Heart right ventricle (tissue), 16 donors: Measurements from ENCODE around the gene SESN1. TPM values are rescaled to one million over a fixed set of nuclear protein-coding genes. Genes with fewer than 3 reads are reported as not detected.
"Not testable (repeated sequence)": the region's sequence is repeated elsewhere in the genome, so short reads cannot be mapped to it uniquely, and the experiment has no call there.

Experiments
- ATAC-seq, 8 donors: fragments of 200-7000 bp; cut with Tn5 transposase; one replicate each; pipeline ENCODE4 v1.9.1; 2020; ENCODE audit warnings: mild to moderate bottlenecking in 8 of 8, moderate library complexity in 8 of 8, moderate number of reproducible peaks in 1 of 8
- DNase-seq, 2 donors: peaks; one replicate each; pipeline ENCODE4 v3.0.0-alpha.2; 2020
- H3K27ac ChIP-seq, 10 donors: fragments of 200-600 bp; sonication (generic) in 2 of 10; one replicate each; pipeline versions ENCODE4 v1.5.0 to v1.8.0; 2020 to 2022; ENCODE audit warnings: mild to moderate bottlenecking in 3 of 10
- H3K27me3 ChIP-seq, 7 donors: fragments of 200-600 bp; one replicate each; pipeline ENCODE4 v1.8.0; 2021 to 2022; ENCODE audit warnings: mild to moderate bottlenecking in 2 of 7
- H3K36me3 ChIP-seq, 9 donors: fragments of 200-600 bp; sonication (generic) in 1 of 9; one replicate each; pipeline versions ENCODE4 v1.5.0 to v1.8.0; 2020 to 2022; ENCODE audit warnings: mild to moderate bottlenecking in 2 of 9
- H3K4me1 ChIP-seq, 9 donors: fragments of 200-600 bp; sonication (generic) in 1 of 9; one replicate each; pipeline versions ENCODE4 v1.5.0 to v1.8.0; 2020 to 2022; ENCODE audit warnings: mild to moderate bottlenecking in 4 of 9
- H3K4me3 ChIP-seq, 10 donors: fragments of 200-600 bp; sonication (generic) in 2 of 10; one replicate each; pipeline versions ENCODE4 v1.5.0 to v1.8.0; 2020 to 2022; ENCODE audit warnings: mild to moderate bottlenecking in 7 of 10, moderate library complexity in 2 of 10
- H3K9me3 ChIP-seq, 11 donors: fragments of 200-600 bp in 10 of 11; sonication (generic) in 2 of 11; one replicate each; pipeline versions ENCODE4 v1.5.0 to v1.8.0; 2013 to 2022; ENCODE audit warnings: mild to moderate bottlenecking in 2 of 11, control low read depth in 1 of 11, moderate library complexity in 1 of 11
- CTCF ChIP-seq, 9 donors: fragments of 200-600 bp; sonication (generic) in 2 of 9; IDR thresholded peaks; one replicate each; pipeline versions ENCODE4 v1.5.0 to v1.8.0; 2021 to 2022; ENCODE audit warnings: antibody characterized with exemption in 9 of 9, mild to moderate bottlenecking in 5 of 9, moderate library complexity in 1 of 9
- WGBS, 2 donors: extraction: QIAGEN DNeasy Blood & Tissue Kit; methylation state at CpG; one replicate each; pipeline ENCODE4 v1.1.7; 2013; ENCODE audit warnings: inconsistent platforms in 1 of 2; 5-methylcytosine and 5-hydroxymethylcytosine counted together
- intact Hi-C, 10 donors: fragments of 100-400 bp; cut with DNase I; formaldehyde crosslinking; loops; one replicate each; pipeline versions ENCODE4 v1.11.1 to v1.14.2; 2022
- polyA plus RNA-seq, 2 donors: library from polyadenylated mRNA; stranded (reverse); fragments of 200-250 nt; gene quantifications; one replicate each; pipeline ENCODE4 v1.2.3, GENCODE V29; 2013
- total RNA-seq, 10 donors: library from RNA; stranded (reverse); fragmentation: NEBNext Ultra II Directional in 3 of 10; extraction: Animal tissue kit (Norgen Biotek cat#: 25700) in 3 of 10; gene quantifications; one replicate each; pipeline versions ENCODE4 v1.2.1 to v1.2.4, GENCODE V29; 2021 to 2023
- donor health status: Arrhythmogenic right ventricular cardiomyopathy.
- donor health status: ischemic (EF 13 %, LVEDD 7.1; RV severe dilation, severe dysfunction).
- donor health status: healthy with polysubstance abuse.
- donor health status: DM: no; HTN: yes; CAD: no.
- donor health status: DM: no; HTN: no; CAD: no.
- donor health status: ischemic (EF 25% LVEDD 6.9; RV normal size, moderate dysfunction).
- donor health status: ischemic (EF 25% LVEDD 5.7; RV mildly dilated, moderate dysfunction).
- donor health status: healthy.
- donor health status: DM: yes; HTN: yes; CAD: no.
- donor health status: Ischemic cardiomyopathy.
- donor health status: ischemic (EF 35%, LVEDD 5.7; RV mildly dilated, moderate dysfunction).
- donor health status: nonischemic (EF 11% LVEDD 7.7; RV severe dilation, severe dysfunction).
- donor health status: DM: yes; HTN: yes; CAD: no.
- donor health status: PGD.
- donor health status: ischemic (EF 29% LVEDD 5.4; RV normal size, mild dysfunction).
- donor health status: nonischemic (EF 23%, LVEDD 6.1; RV moderate dilation, normal function).

SESN1 gene
- total and polyA plus RNA-seq, 12 donors = 16.2 to 62.8 (median 37.7) TPM

- 69 to 72% methylated on average over 3 of the region's 3 CpGs for WGBS, 2 donors
- Histone ChIP-seq H3K4me3 (no peak overlapping the region), H3K36me3 (no peaks in the 10 kb centered on the region), H3K27ac (no peak overlapping the region), H3K27me3 (no peaks in the 10 kb centered on the region), H3K9me3 (no peaks in the 10 kb centered on the region), H3K4me1 (peaks cover 0 to 55% (median 29%) of the 10 kb centered on the region in 9 donors)
- DNase-seq = no peak
- intact Hi-C loops = no loop called here
- no peak for ATAC-seq
- TF ChIP-seq CTCF (IDR thresholded peaks at IDR 0.05) = no peak
Measured at GRCh38 chr6:109118871-109119354, 24.3 kb upstream of the SESN1 start.

DNA sequence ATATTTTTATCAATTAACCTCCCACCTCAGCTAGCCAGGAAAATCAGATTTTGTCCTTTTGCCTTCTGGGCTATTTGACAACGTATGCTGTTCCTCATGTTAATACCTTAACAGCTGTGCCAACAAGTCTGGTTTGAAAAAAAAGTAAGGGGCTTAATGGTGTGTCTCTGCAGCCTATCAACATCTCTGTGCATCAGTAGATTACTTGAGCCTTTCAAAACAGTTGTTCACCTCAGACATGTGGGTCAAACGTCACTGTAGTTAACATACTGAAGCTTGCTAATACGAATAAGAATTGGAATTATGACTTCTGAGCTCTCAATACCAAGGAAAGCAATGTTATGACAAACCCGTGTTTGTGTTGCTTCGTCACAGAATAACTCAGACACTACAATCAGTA, 23.7 kb upstream of the SESN1 start:
- peaks cover 0 to 55% (median 29%) of the 10 kb centered on the region in 9 donors for H3K4me1 ChIP-seq
- H3K36me3 ChIP-seq = no peaks in the 10 kb centered on the region
- intact Hi-C loops = no loop called here
- H3K27ac ChIP-seq = no peak overlapping the region
- ATAC-seq (no peak), DNase-seq (no peak)
- no peaks in the 10 kb centered on the region for H3K9me3 ChIP-seq
- 66 to 71% methylated on average over 5 of the region's 5 CpGs for WGBS, 2 donors
- no peak for TF ChIP-seq CTCF (IDR thresholded peaks at IDR 0.05)
- H3K27me3 ChIP-seq = no peaks in the 10 kb centered on the region
- no peak overlapping the region for H3K4me3 ChIP-seq

DNA sequence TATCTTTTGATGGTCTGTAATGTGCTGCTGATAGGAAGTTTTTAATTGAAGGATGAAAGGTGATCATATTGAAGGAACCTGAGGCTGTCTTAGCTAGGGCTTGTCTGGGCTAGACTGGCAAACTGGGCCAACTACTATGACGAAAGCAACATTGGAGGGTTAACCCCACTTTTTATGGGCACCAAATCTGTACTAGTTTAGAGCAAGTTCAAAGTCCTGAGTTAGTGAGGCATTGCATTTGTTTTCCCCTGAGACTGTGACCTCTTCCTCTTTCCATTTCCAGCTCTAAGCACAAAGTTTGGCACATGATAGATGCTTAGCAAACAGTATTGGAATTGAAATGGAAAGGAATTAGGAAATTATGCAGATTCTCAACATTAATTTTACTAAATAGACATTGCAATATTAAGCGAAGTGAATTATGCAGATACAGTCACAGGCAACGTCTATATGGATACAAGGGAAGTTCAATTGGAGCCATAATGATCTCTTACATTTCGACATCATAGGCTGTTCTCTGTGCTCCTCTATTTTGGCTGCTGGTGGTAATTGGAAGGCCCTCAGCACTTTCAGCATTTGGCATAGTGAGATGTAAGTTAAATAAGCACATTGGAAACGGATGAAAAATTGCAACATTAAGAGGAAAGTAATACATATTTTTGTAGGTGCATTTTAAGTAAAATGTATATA, 22.8 kb upstream of the SESN1 start:
- Histone ChIP-seq H3K9me3 (no peaks in the 10 kb centered on the region), H3K27me3 (no peaks in the 10 kb centered on the region), H3K4me3 (no peak overlapping the region), H3K27ac (no peak overlapping the region), H3K4me1 (peaks cover 0 to 55% (median 29%) of the 10 kb centered on the region in 9 donors), H3K36me3 (no peaks in the 10 kb centered on the region)
- WGBS, 2 donors = 73 to 76% methylated on average over 5 of the region's 5 CpGs
- ATAC-seq = peak in 1 of 8 donors; percentile 53
- intact Hi-C loops = no loop called here
- no peak for DNase-seq
- TF ChIP-seq CTCF (IDR thresholded peaks at IDR 0.05) = no peak

DNA sequence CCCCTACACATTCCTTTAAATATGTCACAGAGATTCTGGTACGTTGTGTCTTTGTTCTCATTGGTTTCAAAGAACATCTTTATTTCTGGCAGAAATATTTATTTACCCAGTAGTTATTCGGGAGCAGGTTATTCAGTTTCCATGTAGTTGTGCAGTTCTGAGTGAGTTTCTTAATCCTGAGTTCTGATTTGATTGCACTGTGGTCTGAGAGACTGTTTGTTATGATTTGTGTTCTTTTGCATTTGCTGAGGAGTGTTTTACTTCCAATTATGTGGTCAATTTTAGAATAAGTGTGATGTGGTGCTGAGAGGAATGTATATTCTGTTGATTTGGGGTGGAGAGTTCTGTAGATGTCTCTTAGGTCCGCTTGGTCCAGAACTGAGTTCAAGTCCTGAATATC, 18.0 kb upstream of the SESN1 start:
- H3K27ac ChIP-seq, DNase-seq, ATAC-seq, H3K4me3 ChIP-seq, H3K27me3 ChIP-seq, intact Hi-C loops: not testable (repeated sequence)
- H3K36me3 ChIP-seq = peaks cover 0 to 12% (median 0%) of the 10 kb centered on the region in 9 donors
- 90 to 97% methylated on average over 3 of the region's 3 CpGs for WGBS, 2 donors
- H3K9me3 ChIP-seq = peaks cover 0 to 12% (median 0%) of the 10 kb centered on the region in 11 donors
- peaks cover 0 to 12% (median 7%) of the 10 kb centered on the region in 9 donors for H3K4me1 ChIP-seq

DNA sequence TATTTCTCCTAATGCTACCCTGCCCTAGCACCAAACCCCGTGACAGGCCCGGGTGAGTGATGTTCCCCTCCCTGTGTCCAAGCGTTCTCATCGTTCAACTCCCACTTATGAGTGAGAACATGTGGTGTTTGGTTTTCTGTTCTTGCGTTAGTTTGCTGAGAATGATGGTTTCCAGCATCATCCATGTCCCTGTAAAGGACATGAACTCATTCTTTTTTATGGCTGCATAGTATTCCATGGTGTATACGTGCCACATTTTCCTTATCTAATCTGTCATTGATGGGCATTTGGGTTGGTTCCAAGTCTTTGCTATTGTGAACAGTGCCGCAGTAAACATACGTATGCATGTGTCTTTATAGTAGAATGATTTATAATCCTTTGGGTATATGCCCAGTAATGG, 15.0 kb upstream of the SESN1 start:
- Histone ChIP-seq H3K9me3 (peaks cover 0 to 12% (median 0%) of the 10 kb centered on the region in 11 donors), H3K36me3 (peaks cover 0 to 13% (median 0%) of the 10 kb centered on the region in 9 donors)
- H3K27me3 ChIP-seq, H3K4me3 ChIP-seq, H3K27ac ChIP-seq, H3K4me1 ChIP-seq, intact Hi-C loops, DNase-seq, ATAC-seq: not testable (repeated sequence)
- WGBS, 2 donors = 96 to 97% methylated on average over 8 of the region's 8 CpGs
